ENCODE measurements around the gene TBC1D14.
"Not testable (repeated sequence)": the region's sequence is repeated elsewhere in the genome, so short reads cannot be mapped to it uniquely, and the experiment has no call there.

Gene TBC1D14

DNA sequence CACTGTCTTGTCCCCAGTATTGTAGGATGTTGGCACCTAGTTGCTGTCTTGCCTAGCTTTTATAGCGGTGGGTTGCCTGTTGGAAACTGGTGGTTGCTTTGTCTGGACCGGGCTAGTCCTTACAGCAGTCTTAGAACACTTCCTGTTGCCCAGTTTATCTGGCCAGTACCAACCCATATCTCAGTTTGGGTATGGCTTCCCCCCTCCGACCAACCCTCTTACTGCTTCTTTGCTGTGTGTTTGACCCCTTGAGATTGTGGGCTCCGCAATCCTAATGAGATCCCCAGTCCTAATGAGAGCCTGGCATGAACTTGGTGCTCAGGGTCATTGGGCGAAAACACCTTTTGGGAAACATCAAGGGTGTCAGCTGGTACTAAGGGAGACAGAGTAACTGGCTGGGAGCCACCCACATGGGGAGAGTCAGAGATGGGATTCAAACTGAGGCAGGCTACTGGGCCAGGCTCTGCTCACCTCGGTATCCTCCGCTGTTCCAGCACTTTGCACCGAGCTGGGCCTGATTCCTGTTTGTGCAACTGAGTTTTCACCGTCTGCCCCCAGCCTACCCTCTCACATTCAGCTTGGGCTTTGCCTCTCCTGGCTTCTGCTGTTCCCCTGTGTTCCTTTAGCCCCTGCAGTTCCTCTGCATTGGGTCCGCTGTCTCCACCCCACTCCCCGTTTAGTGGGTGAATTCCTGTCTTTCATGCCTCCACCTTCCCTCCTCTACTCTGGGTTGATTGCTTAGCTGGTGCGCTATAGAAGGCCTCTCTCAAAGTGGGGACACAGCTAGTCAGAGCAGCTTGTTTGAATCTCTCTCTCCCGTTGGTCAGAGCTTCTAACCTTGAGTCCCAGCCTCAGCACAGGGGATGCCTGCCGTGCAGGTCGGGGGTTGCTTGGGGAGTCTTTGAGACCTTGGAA, 1.6 kb downstream of the TBC1D14 start:
- DNase-seq: no peak

DNA sequence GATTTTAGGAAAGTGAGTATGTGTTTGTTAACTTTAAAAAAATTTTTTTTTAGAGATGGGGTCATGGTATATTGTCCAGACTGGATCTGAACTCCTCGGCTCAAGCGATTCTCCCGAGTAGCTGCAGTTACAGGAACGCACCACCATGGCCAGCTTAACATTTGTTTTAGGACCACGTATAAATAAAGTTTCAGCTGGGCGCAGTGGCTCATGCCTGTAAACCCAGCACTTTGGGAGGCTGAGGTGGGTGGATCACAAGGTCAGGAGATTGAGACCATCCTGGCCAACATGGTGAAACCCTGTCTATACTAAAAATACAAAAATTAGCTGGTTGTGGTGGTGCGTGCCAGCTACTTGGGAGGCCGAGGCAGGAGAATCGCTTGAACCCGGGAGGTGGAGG, 2.3 kb downstream of the TBC1D14 start:
- not testable (repeated sequence) for DNase-seq

DNA sequence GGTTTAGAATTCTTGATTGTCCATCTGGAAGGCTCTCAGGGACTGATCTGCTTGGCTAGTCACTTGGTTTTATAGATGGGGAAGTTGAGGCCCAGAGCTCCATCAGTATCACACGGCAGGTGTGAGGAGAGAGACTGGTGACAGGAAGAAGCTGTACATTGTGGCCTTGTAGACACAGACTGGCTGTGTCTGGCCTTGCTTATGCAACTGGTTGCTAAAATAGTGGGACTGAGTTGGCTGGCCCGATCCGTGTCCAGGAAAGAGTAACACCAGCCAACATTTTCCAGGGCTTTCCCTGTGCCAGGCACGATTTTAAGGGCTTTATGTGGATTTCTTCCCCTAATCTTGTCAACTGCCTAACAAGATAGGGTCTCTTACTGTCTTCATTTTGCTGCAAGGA, 2.8 kb downstream of the TBC1D14 start:
- DNase-seq: no peak

DNA sequence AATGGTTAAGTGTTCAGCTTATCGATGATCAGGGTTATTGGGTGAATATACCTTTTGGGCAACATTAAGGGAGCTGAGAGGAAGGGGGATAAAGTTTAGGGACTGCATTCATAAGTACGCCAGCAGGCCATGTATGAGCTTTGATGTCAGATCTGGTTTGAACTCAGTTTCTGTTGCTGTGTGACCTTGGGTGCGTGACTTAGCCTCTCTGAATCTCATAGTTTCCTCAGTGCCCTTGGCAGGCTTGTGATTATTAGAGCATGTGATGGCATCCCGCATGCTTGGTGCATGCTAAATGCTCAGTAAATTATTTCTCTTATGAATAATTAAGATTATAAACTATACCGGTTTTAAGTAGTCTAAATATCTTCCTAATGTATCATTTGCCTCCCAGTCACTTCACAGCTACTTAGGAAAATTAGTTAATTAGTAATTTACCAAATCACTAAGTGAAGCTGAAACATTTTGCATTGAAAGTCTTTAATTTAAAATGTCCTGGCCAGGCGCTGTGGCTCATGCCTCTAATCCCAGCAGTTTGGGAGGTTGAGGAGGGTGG, 3.8 kb downstream of the TBC1D14 start:
- no peak for DNase-seq

DNA sequence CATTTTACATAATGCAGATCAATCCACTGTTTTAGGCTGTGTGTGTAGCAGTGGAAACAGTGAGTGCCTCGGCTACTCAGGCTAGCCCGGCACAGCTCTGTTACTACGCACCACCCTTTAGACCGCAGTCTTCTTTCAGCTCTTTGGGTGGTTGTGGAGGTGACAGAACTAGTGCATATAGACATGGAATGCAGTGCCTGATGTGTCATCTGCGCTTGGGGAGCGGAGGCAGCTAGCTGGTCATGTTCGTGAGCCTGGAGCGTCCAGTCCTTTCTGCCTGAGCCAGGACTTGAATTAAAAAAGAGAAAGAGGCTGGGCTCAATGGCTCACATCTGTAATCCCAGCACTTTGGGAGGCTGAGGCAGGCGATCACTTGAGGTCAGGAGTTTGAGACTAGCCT, 4.8 kb downstream of the TBC1D14 start:
- no peak for DNase-seq

DNA sequence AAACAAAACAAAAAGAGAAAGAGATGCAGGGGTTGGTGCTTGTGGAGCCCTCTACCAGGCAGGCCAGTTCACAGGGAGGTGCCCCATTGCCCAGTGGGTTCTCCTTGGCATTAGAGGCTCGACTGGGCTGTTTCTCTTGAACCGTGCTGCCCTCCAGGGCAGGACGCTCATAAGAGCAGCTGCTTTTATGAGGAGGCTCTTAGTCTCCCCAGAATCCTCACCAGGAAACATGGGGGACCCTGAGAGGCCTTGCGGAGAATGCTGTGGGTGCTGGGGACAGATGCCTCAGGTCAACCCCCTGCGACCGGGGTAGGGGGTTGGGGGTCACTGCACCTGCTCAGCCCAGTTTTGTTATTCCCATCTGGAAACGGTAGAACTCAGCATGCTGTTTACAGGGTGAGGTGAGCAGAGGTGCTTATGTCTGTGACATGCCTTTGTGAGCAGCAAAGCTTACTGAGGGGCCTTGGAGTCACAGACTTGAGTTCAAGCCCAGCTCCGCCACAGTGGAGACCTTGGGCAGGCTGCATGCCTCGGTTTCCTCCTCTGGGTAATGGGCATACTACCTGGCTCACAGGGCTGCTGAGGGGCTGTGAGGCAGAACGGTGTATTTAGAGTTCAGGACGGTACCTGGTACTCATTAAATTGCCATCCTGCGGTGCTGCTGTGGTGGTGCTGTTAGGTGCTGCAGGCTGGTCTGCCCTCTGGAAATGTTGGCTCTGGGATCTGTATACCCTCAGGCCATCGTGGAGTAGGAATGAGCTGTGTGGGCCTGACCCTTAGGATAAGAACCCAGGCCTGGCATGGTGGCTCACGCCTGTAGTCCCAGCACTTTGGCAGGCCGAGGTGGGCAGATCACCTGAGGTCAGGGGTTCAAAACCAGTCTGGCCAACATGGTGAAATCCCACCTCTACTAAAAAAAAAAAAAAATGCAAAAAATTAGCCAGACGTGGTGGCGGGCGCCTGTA, 5.7 kb downstream of the TBC1D14 start:
- no peak for DNase-seq

DNA sequence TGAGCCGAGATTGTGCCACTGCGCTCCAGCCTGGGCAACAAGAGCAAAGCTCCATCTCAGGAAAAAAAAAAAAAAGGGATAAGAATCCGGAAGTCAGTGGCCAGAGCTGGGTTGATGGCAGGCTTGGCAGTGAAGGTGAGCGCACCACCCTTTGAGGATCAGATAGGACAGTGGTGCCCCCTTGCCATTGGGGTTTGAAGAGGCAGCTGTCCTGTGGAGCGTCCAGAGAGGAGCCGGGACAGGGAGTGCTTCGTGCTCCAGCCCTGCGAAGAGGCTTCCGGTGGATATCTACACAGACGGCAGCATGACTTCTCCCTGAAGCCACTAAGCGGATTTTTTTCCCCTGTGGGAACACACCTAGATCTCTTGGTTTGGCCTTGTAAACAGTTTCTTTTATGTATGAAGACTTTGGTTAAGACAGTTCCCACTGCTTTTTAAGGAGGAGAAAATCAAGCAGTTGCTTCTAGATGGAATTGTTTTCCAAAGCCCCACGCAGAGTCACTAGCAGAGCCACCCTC, 6.5 kb downstream of the TBC1D14 start:
- DNase-seq: no peak

DNA sequence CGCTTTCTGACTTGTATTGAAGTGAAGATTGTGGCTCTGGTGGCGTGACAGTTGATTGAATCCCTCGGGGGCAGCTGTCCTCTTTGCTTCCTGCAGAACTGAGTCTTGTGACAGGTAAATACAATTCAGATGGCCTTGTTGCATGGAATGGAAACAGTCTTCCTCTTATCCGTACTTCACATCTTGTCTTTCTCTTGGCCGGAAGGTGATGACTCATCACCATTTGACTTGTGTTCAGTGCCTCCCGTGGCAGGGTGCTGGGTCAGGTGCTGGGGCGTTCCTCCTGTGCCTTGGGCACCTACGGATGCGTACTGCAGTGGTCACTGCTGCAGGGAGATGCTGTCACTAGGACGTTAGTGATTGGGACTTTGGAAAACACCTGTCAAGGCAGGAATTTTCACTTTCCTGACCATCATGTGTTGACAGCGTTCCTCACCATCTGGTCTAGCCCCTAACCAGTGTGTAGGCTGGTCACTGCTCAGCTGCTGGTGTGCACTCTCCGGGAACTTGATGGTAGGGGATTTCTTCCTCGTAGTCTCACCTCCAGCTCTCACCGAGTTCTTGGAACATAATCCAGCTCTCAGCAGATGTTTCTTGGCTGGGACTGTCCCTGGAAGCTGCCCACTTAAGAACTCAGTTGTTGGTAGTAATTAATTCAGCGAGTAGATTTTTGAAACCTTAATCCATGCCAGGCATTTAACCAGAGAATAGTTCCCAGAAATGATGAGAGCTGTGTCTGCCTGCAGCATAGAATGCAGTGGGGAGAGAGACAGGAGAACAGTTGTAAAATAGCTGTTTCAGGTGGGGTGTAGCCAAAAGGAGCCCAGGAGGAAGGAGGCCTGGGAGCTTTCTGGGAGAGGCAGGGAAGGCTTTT, 7.2 kb downstream of the TBC1D14 start:
- DNase-seq: no peak

DNA sequence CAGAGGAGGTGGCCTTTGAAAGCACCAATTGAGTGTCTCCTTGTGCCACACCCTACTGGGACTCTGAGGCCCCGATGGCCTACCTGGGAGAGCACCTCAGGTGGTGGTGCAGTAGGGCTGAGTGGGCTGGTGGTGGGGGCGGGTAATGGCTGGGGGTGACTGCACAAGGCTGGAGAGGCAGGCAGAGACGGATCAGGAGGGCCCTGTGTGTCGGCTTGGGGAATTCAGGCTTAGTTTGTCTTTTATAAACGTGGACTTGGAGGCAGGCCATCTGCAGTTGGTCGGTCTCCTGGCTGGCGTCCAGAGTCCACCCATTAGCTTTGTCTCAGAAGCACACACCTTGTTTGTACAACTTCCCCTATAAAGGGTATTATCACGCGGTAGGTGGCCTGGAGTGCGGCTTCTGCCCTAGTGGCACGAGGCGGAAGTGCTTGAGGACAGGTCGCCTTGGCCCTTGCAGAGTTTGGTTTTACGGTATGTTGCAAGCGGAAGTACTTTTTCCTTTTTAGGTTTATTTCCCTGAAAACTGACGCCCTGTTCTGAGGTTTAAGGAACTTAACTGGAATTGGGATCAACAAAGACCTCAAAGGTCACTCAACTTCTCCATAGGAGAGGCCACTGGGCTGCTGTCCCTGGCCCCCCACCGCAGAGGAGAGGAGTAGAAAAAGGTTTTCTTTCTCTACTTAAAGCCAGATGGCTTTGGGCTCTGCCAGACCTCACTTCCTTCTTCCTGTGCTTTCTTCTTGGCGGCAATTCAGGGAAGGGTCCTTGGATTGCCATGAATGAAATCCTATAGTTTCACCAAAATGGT, 8.0 kb downstream of the TBC1D14 start:
- DNase-seq: no peak

DNA sequence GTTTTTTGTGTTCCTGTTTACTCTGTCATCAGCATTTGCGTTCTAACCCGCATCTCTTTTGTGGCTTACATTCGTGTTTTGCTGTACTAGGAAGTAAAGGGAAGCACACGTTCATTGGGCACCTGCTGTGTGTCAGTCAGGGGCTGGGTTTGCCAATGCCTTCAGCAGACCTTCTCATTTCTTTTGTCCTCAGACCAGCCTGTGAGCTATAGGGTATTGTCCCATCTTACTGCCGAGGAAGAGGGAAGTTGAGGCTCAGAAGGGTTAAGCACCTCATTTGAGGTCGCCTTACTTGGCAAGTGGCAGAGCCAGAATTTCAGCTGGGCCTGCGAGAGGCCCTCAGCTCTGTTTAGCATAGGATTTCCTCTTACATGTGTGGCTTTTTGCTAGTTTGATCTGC, 8.7 kb downstream of the TBC1D14 start:
- no peak for DNase-seq

DNA sequence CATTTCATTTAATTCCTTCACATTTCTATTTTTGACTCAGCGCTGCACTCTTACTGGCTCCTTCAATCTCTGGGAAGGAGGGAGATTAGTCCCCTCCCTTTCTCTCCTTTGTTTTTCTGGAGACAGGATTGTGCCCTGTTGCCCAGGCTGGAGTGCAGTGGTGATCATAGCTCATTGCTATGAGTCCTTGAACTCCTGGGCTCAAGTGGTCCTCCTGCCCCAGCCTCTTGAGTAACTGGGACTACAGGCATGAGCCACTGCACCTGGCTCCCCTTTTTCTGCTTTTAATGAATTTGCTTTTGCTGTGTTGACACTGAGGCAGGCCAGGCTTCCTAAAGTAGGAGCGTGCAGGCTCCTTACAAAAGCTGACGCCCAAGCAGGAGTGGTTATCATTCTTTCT, 10.5 kb downstream of the TBC1D14 start:
- DNase-seq: no peak

DNA sequence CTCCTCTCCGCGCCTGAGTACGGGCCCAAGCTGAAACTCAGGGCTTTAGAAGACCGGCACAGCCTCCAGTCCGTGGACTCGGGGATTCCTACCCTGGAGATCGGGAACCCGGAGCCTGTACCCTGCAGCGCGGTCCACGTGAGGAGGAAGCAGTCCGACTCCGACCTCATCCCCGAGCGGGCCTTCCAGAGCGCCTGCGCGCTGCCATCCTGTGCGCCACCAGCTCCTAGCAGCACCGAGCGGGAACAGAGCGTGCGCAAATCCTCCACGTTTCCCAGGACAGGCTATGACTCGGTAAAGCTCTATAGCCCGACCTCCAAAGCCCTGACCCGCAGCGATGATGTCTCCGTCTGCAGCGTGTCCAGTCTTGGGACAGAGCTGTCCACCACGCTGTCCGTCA, 13.9 kb downstream of the TBC1D14 start:
- DNase-seq: no peak

DNA sequence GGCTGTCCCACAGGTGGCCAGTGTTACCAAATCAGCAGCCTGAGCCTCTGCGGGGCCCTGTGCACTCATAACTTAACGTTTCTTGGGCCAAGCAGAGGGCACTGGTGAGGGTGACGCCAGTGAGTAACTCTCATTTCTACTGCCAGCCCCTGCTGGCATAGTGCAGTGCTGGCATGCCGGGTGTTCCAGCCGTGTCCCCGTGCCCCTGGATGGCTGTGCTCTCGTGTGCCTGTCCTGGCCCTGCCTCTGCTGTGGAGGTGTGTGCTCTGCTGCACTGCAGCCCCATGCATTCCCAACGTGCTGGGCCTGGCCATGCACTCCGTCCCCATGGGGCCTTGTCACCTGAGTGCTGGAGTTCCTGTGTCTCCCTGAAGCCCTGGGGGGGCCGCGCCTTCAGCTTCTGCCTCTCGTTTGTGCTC, 14.7 kb downstream of the TBC1D14 start:
- DNase-seq: no peak

DNA sequence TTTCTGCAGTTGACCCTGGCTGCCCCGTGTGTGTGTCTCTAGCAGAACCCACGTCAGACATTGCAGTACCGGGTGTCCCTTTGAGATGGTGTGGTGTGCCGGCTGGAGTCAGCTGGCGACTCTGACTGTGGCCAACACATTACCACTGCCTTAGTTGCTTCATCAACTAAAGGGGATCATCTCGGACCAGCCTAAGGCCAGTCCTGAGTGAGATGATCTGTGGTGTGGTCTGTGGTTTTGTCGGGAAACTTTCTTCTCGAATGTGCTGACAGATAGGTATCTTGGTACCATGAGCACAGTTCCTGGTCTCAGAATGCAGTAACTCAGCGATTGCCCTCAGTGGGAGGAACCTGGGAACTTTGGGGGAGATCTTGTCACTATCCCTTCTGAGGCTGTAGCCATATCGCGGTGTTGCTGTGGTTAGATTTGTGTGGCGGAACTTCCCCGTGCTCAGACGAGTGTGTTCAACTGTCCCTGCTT, 15.8 kb downstream of the TBC1D14 start:
- no peak for DNase-seq

DNA sequence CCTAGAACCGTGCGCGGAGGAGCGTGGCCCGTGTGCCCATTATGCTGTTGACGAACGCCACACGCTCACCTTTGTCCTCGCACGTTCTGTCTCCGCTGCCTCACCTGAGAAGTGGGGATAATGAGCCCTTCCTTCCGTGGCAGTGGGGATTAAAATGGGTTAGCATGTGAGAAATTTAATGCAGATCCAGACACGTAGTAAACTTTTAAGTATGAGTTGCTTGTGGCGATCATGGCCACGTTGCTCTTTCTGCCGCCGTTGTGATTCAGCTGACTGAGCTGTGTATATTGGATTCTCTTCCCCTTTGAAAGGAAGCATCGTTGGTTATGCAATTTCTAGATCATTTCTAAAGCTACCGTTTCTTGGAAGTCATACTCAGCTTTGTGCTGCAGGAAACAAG, 16.5 kb downstream of the TBC1D14 start:
- no peak for DNase-seq

DNA sequence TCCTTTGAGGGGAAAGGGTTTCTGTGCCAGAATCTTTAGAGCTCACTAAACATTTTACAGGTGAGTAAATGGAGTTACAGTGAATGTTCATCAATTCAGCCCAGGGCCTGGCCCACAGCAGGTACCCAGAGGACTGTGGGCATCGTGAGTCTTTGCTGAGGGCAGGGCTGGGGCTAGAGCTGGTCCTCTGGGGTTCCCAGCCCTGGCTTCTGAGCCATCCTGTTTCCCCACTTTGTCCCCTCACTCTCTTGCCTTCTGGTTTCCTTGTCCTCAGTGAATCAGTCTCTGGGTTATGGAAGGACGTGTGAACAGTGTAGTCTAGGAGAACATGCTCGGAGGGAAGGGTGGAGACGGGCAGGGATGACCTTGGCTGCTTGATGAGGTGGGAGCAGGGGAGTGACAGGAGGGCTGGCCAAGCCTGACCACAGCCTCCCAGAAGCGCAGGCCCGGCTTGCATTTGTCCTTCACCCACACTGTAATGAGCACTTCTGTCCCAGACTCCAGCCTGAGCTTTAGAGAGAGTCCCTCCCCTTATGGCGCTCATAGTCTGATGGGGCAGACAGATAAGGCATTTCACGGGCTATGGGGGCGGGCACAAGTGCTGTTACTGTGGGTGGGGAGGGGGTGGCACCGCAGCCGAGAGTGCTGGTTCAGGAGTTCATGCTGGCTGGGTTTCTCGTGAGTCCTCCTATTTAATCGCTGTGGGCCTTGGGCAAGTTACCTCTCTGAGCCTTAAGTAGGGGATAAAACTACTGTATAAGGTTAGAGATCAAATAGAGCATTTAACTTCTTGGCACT, 17.3 kb downstream of the TBC1D14 start:
- no peak for DNase-seq

DNA sequence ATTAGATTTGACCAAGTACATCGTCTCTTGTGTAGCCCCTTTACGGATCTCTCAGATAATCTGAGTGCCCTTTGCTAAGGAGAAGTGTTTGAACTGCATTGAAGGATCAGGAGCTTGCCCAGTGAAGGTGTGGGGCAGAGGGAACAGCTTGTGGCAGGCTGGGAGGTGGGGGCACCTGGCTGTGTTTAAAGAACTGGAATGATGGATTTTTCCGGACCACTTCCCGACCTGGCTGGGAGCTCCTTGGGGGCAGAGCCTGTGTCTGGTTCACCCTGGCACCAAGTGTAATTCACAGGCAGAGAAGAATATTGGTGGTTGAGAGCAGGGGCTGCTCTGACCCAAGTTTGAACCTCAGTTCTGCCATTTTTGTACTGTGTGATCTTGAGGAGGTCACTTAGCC, 18.5 kb downstream of the TBC1D14 start:
- DNase-seq: no peak

DNA sequence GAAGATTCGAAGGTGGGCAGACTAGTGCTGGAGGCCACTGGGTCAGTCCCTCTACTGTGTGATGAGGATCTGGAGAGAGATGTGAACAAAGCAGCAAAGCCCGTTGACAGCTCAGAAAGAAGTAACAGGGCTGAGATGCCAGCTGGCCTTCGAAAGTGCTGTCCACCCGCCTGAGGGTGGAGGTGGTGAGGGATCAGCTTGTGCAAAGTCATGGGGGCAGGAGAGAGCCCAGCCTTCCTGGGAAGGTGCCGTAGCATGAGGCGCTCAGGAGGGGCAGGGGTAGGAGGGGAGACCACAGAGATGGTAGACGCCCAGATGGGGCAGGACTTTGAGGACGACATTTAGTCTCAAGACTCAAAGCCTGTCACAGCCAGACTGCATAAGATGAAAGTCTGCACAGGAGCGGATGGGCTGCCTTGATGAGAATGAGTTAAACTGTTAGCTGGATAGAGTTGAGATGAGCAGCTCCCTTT, 19.7 kb downstream of the TBC1D14 start:
- no peak for DNase-seq

DNA sequence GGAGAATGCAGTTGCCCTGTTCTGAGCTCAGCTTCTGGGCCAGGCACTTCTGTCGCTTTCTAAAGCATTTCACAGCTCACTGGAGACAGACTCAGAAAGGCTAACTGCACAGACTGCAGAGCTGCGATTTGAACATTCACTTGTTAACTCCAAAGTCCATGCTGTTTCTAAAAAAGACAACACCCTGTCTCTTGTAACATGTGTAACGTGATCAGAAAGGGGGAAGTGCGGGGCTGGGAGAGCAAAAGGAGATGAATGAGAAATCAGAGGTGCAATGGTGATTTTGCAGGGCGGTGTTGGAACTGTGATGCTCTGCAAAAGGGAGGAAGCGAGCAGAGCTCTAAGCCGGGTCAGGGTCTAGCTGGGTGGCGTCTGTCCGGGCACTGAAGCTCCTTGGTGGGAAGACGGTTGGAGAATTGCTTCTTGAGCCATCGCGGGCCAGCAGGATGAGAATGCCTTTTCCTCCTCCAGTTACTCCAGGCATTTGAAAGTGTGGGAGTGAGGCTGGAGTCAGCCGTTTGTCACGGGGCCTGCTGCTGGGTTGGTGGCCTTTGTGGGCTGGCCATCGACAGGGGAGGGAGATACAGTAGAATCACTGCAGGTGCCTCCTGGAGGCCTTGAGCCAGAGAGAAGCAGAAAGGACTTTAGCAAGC, 20.3 kb downstream of the TBC1D14 start:
- no peak for DNase-seq

DNA sequence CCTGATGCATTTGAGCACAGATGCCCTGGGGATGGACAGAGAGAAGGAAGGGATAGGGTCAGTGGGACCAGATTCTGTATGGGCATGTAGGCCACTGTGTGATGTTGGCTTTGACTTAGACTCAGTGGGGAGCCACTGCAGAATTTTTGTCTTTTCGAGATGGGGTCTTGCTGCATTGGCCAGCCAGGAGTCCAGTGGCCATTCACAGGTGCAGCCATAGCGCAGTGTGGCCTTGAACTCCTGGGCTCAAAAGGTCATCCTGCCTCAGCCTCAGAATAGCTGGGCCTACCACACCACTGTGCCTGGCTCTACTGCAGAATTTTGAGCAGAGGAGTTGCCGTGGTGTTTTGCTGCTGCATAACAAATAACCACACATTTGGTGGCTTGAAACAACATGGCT, 22.8 kb downstream of the TBC1D14 start:
- DNase-seq: no peak
